Measurements from ENCODE around the gene MKRN3. TPM values are rescaled to one million over a fixed set of nuclear protein-coding genes. Genes with fewer than 3 reads are reported as not detected.
A peak's percentile ranks its signal among the peaks of the same experiment; 100 is the strongest.
"Not testable (repeated sequence)": the region's sequence is repeated elsewhere in the genome, so short reads cannot be mapped to it uniquely, and the experiment has no call there.

MKRN3 gene
- total RNA-seq, 1 experiment from 2014 or later, result not detected

- in situ Hi-C loops (cut with HindIII; ENCODE audit: low pct_unique_long_range_greater_than_20kb, low sequenced_read_pairs), result no loop called here
Observed at GRCh38 chr15:23574742-23575141, 9.3 kb downstream of the MKRN3 start.

GRCh38 chr15:23576061-23576460, 10.6 kb downstream of the MKRN3 start:
- no peak for DNase-seq (ENCODE audit: low read depth, low spot score)
- in situ Hi-C loops (cut with HindIII; ENCODE audit: low pct_unique_long_range_greater_than_20kb, low sequenced_read_pairs), result no loop called here

More at GRCh38 chr15:23574742-23575141, 9.3 kb downstream of the MKRN3 start:
- peak; percentile 71 for DNase-seq (ENCODE audit: low read depth, low spot score)

DNA sequence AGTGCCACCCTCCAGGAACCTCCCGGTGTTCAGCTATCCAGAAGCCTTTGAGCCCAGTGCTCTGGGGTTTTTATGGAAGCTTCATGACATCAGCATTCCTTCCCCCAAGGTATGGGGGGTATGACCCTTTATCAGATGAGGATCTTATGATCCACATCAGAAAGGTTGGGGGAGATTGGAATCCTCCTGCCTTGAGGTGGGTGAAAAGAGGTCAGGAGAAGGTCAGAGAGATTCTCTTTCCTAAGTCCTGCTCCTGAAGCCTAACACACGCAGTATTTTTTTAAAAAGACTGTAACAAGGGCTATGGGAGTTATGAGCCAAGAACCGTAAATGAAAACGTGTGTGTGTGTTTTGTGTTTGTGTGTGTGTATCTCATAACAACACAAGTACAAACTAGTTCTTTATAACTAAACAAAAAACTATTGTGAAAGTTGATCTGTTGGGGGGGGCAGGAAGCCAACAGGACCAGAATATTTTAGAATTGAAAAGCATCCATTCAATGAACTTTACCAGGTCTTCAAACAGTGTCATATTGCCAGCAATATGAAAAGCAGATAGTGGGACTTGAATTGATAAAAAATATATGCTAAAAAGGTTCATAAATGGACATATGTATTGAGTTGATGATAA, 13.2 kb downstream of the MKRN3 start:
- in situ Hi-C loops (cut with HindIII; ENCODE audit: low pct_unique_long_range_greater_than_20kb, low sequenced_read_pairs), result no loop called here
- DNase-seq (ENCODE audit: low read depth, low spot score), result peak; percentile 97

DNA sequence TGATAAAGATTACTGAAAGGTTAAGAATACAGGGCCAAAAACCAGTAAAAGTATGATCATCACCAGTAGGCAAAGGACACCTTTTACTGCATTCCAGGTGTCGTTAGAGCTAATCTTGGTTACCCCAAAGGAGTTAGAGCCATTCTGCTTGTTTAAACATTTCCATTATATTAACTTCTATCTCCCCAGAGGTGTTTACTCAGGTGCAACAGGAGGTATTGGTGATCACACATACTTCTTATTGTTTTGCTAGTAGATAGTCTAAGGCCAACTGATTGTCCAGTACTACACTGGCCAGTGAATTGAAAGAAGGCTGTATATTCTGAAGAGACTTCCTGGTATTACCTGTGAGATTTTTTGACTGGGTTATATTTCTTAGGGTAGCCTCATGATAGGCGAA, 22.8 kb downstream of the MKRN3 start:
- in situ Hi-C loops (cut with HindIII; ENCODE audit: low pct_unique_long_range_greater_than_20kb, low sequenced_read_pairs), result no loop called here

GRCh38 chr15:23589012-23589411, 23.5 kb downstream of the MKRN3 start:
- in situ Hi-C loops (cut with HindIII; ENCODE audit: low pct_unique_long_range_greater_than_20kb, low sequenced_read_pairs), result no loop called here
- DNase-seq (ENCODE audit: low read depth, low spot score), result no peak

More for the DNA sequence above, 22.8 kb downstream of the MKRN3 start:
- DNase-seq (ENCODE audit: low read depth, low spot score), result no peak

DNA sequence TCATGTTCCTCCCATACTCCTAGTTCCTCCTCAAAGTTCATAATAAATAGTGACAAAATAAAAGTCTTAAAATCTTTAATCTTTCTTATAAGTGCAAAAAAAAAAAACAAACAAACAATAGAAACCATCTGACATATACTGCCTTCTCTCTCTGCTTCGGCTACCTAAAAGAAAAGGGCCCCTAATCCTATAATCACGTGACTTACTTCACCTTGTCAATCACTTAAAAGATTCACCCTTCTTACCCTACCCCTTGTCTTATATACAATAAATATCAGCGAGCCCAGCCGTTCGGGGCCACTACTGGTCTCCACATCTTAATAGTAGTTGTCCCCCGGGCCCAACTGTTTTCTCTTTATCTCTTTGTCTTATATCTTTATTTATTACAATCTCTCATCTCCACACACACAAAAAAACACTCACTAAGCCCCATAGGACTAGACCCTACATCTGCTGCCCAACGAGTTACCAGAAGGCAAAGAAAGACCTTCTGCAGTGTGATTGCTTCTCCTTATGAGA, 28.8 kb downstream of the MKRN3 start:
- in situ Hi-C loops (cut with HindIII; ENCODE audit: low pct_unique_long_range_greater_than_20kb, low sequenced_read_pairs), result no loop called here
- no peak for DNase-seq (ENCODE audit: low read depth, low spot score)

GRCh38 chr15:23595368-23595767, 29.9 kb downstream of the MKRN3 start:
- no peak for DNase-seq (ENCODE audit: low read depth, low spot score)
- in situ Hi-C loops (cut with HindIII; ENCODE audit: low pct_unique_long_range_greater_than_20kb, low sequenced_read_pairs), result no loop called here

DNA sequence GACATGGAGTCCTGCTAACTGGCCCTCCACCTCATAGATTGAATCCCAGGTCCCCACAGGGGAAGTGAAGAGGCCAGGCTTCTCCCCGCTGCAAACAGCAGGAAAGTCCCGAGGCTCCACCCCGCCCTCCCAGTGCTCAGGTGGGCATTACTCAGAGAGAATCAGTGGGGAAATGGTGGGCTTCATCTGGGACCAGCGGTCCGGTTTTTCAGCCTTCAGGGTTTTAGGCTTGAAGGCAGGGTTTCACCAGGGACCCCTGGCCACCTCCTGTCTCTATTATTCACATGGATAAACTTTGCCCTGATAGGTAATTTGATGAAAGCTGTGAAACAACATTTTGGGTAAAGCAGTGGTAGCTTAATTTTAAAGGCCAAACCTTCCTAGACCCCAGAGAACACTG, 31.3 kb downstream of the MKRN3 start:
- no peak for DNase-seq (ENCODE audit: low read depth, low spot score)
- in situ Hi-C loops (cut with HindIII; ENCODE audit: low pct_unique_long_range_greater_than_20kb, low sequenced_read_pairs), result no loop called here

DNA sequence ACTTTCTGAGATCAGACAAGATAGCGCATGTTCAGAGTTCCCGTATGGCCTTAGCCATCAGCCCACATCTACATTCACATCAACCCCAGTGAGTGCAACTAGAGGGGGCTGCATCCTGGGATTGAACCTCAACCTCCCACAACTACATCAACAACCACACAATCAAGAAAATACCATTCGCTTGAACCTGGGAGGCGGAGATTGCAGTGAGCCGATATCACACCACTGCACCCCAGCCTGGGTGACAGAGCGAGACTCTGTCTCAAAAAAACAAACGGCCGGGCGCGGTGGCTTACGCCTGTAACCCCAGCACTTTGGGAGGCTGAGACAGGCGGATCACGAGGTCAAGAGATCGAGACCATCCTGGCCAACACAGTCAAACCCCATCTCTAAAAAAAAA, 31.8 kb downstream of the MKRN3 start:
- in situ Hi-C loops (cut with HindIII; ENCODE audit: low pct_unique_long_range_greater_than_20kb, low sequenced_read_pairs); DNase-seq (ENCODE audit: low read depth, low spot score): not testable (repeated sequence)

DNA sequence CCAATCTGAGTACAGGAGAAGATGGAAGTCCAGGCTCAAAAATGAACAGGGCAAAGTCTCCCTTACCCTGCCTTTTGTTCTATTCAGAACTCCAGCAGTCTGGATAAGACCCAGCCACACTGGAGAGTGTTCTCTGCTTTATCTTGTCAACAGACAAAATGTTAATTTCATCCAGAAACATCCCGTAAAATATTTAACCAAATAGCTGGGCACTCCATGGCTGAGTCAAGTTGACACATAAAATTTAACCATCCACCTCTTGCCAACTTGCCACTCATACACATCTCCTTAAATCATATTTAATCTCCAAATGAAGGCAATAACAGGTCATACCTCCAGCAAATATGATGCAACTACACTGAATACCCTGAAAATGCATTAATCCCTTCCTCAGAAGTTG, 33.6 kb downstream of the MKRN3 start:
- in situ Hi-C loops (cut with HindIII; ENCODE audit: low pct_unique_long_range_greater_than_20kb, low sequenced_read_pairs), result no loop called here
- no peak for DNase-seq (ENCODE audit: low read depth, low spot score)

DNA sequence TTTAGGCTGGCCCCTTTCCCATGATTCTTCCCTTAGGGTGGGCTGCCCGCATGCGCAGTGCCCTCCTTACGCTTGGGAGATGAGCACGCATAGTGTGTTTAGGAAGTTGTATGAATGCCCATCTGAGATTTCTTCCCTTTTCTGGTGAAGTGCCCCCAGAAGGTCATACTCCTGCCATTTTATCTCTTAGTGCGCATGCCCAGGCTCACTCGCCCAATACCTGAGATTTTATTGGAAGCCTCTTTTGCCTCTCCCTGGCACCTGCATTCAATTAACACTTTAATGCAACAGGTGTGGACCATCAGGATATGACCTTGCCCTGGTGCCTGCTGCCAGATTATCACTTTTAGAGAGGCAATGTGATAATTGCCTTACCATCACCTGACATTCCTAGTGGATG, 36.6 kb downstream of the MKRN3 start:
- DNase-seq (ENCODE audit: low read depth, low spot score), result no peak
- in situ Hi-C loops (cut with HindIII; ENCODE audit: low pct_unique_long_range_greater_than_20kb, low sequenced_read_pairs), result no loop called here

DNA sequence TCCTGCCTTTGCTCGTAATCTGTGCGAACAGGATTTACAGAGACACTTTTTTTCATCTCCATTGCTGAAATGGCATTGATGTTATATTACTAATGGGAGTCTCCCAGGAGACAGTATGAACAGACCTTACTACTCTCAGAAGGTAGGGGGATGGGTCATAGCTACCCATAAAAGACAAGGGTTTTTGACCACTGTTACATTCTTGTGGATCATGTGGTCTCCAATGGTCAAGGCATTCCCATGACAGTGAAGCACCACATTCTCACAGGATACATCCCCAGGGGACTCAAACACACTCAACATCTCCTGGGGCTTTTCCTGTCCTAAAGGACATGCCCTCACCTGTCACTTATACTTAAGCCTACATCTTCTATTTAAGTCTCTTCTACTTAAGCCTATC, 40.8 kb downstream of the MKRN3 start:
- in situ Hi-C loops (cut with HindIII; ENCODE audit: low pct_unique_long_range_greater_than_20kb, low sequenced_read_pairs), result no loop called here
- DNase-seq (ENCODE audit: low read depth, low spot score), result peak; percentile 84

DNA sequence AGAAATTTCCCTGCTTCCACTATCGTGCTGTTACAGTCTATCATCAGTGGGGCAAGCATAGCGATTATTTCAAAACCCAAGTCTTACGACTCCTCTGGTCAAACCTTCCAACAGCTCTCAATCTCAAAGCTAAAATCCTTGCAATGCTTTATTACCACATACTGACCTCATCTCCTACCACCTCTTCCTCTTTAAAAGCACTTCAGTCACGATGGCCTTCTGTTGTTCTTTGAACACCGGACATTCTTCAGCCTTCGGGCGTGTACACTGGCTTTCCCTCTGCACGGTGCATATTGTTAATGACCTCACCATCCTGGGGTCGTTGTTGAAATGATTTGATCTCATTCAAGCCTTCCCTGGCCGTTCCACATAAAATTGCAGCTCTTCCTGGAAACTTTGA, 51.1 kb downstream of the MKRN3 start:
- in situ Hi-C loops (cut with HindIII; ENCODE audit: low pct_unique_long_range_greater_than_20kb, low sequenced_read_pairs), result no loop called here
- peak; percentile 82 for DNase-seq (ENCODE audit: low read depth, low spot score)

Small RNA genes lying within 50 kb of the gene (small RNA-seq; reads per million reads assigned to genes)
- gene MIR4508, result 0 reads per million in 2 experiments

Other genes starting within 250 kb of the MKRN3 start
- not detected in 2 replicates for gene GOLGA6L26, start 231.5 kb upstream of the MKRN3 start, total RNA-seq (2014; rRNA removed; shearing (Covaris generic))
- gene GOLGA8S, start 210.9 kb upstream of the MKRN3 start, total RNA-seq (2014; rRNA removed; shearing (Covaris generic)), result not detected in 2 replicates
- not detected in 2 replicates for gene GOLGA6L2, start 118.4 kb upstream of the MKRN3 start, total RNA-seq (2014; rRNA removed; shearing (Covaris generic))
- gene MAGEL2, start 82.2 kb downstream of the MKRN3 start, total RNA-seq (2014; rRNA removed; shearing (Covaris generic)), result 0.88 and 0.95 TPM in 2 replicates
- gene NDN, start 121.6 kb downstream of the MKRN3 start, total RNA-seq (2014; rRNA removed; shearing (Covaris generic)), result 29.9 and 39.3 TPM in 2 replicates

Data from SK-MEL-5 (cell line).